Stimulated activated CD4-positive, alpha-beta T cell treated with anti-CD3 and anti-CD28 coated beads, Interleukin-15, amount 100 ng/mL, for 1 hour (primary cell): ENCODE measurements around the gene SLC19A2.
"Not testable (repeated sequence)": the region's sequence is repeated elsewhere in the genome, so short reads cannot be mapped to it uniquely, and the experiment has no call there.

Experiments
- DNase-seq, 2 donors: peaks; one replicate each; pipeline ENCODE4 v3.0.0-alpha.2; 2020; ENCODE audit warnings: low read depth in 1 of 2, low spot score in 1 of 2

The SLC19A2 gene

DNA sequence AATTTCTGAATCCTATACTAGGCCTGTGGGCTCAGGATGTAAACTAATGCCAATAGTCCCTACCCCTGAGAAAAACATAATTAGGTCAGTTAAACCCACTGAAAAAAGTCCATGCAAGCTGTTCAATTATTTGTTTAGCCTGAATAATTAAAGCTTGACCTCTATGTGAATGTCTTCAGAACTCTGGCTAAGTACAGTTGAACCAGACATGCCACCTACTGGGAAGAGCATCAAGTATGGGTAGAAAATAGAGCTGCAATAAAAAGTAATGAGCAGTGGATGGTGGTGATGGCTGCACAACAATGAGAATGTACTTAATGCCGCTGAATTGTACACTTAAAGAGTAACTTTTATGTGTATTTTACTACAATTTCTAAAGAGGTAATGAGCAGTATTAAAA is 23.6 kb upstream of the SLC19A2 start:
- no peak for DNase-seq

DNA sequence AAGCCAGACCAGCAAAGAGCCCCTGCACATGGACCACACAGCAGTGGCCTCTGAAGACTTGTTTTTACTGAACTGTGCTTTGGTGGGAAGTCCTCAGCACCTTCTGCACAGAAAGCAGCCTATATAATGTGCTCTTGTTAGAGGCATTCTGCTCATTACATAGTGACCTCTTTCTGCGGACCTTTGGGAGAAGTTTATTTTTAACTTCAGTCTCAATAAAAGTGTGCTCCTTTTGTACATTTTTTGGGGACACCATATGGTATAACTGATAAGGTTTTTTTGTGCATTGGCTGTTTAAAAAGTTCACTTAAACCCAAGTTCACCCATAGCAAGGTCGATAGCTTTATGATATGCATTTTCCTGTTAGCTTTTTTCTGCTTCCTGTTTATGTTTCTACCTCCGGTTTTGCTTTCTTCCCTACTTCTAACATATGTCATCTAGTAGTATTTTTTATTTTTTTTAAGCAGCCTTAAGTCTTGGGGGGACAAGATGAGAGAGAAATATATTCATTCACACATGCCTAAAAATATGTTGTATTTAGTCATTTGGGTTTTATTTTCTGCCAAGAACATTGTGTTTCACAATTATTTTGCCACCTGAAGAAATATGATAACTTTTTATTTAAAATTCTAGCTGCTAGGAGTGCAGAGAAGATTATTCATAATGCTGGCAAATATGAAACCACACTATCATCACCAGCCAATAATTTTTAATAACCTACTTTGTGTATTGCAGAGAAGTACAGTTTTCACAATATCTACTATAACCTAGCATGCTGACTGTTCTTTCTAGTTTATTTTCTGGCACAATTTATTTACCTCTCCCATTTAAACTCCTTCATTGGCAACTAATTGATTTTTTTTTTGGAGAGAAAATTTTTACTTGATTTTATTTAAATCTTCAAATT is 22.9 kb upstream of the SLC19A2 start:
- DNase-seq, result no peak

- no peak for DNase-seq
These were observed 21.7 kb upstream of the SLC19A2 start for GRCh38 chr1:169507413-169507812.

DNA sequence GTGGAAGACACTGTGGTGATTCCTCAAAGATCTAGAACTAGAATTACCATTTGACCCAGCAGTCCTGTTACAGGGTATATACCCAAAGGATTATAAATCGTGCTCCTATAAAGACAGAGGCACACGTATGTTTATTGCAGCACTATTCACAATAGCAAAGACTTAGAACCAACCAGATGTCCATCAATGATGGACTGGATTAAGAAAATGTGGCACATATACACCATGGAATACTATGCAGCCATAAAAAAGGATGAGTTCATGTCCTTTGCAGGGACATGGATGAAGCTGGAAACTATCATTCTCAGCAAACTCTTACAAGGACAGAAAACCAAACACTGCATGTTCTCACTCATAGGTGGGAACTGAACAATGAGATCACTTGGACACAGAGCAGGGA is 17.9 kb upstream of the SLC19A2 start:
- not testable (repeated sequence) for DNase-seq

DNA sequence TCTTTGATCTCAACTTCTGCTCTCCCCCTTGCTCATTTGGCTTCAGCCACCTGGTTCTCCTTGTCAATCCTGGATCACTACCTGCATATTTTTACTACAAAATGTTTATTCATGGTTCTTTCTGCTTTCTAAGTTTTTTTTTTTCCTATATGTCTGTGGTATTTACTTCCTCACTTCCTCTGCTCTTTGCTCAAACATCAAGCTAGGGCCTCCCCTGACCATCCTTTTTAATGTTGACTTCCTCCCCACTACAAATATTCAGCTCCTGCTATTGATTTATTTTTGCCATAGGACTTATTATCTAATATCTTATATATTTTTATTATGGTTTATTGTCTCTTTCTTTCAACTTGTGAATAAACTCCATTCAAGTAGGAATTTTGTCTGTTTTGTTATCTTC is 14.1 kb upstream of the SLC19A2 start:
- DNase-seq, result no peak

GRCh38 chr1:169497317-169497716 is 11.6 kb upstream of the SLC19A2 start:
- no peak for DNase-seq

DNA sequence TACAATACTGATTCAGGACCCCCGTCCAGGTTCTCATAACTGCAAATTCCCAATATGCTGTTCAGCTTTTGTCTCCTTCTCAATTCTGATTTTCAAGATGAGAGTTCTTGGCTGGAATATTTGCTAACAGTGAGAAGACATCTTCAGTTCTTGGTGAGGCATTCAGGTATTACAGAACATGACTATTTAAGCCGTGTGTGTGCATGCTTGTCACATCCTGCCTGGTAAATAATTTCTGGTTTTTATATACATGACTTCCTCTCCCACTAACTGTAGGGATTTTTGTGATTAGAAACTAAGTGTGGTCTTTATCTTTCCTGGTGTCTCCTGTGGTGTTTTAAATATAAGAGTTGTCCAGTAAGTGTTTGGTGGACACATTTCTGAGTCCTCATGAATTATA is 10.2 kb upstream of the SLC19A2 start:
- no peak for DNase-seq

DNA sequence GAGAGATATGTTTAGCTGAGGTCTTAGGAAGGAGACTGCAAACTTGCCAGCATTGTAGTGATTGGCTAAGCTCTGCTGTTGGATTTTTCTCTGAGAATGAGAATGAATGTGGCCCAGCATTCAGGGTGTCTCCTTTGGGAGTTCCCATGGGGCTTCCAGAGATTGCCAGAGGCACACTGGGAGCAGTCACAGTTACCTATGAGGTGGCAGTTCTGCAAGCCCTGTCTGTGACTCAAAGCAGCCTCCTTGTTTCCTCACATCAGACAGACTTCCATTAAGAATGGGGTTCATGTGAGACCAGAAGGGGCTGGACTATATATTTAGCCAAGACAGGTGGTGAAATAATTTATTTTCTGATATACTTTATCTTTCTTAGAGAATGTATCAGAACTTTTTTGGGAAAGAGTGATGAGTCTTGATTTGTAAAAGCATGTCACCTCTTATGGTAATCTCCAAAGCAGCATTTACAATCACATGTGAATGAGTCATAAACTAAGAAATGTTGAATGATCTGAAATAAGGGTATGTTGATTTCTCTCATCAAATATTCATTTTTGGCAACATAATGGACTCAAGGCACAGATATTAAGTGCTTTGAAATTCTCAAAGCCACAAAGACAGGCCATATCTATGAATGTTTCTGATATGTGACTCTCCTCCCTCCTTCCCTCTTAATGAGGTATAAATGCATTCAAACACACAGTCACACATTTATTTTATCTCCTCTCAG is 9.5 kb upstream of the SLC19A2 start:
- no peak for DNase-seq

GRCh38 chr1:169494343-169494742 is 8.6 kb upstream of the SLC19A2 start:
- no peak for DNase-seq

DNA sequence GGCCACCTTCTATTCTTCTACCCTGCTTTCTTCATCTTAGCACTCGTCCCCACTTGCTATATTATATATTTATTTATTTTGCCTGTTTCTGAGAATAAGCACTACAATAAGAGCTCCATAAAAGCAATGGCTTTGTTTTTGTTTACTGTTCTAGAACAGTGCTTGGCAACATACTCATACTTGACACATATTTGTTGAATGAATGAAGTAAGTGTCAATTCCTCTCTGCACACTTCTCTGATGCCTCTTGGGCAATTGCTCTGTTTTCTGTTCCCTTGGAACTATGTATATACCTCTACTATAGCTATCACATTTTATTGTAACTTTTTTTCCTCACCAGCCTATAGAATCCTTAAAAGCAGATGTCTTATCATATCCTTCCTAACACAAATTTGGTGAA is 7.5 kb upstream of the SLC19A2 start:
- DNase-seq, result no peak

- no peak for DNase-seq
These were observed 6.1 kb upstream of the SLC19A2 start for GRCh38 chr1:169491845-169492281.

GRCh38 chr1:169488157-169488556 is 2.4 kb upstream of the SLC19A2 start:
- DNase-seq, result no peak

GRCh38 chr1:169487561-169487960 is 1.8 kb upstream of the SLC19A2 start:
- no peak for DNase-seq

GRCh38 chr1:169487133-169487532 is 1.4 kb upstream of the SLC19A2 start:
- no peak for DNase-seq

- DNase-seq, result no peak
These were observed 722 bp upstream of the SLC19A2 start for GRCh38 chr1:169486281-169487051.

DNA sequence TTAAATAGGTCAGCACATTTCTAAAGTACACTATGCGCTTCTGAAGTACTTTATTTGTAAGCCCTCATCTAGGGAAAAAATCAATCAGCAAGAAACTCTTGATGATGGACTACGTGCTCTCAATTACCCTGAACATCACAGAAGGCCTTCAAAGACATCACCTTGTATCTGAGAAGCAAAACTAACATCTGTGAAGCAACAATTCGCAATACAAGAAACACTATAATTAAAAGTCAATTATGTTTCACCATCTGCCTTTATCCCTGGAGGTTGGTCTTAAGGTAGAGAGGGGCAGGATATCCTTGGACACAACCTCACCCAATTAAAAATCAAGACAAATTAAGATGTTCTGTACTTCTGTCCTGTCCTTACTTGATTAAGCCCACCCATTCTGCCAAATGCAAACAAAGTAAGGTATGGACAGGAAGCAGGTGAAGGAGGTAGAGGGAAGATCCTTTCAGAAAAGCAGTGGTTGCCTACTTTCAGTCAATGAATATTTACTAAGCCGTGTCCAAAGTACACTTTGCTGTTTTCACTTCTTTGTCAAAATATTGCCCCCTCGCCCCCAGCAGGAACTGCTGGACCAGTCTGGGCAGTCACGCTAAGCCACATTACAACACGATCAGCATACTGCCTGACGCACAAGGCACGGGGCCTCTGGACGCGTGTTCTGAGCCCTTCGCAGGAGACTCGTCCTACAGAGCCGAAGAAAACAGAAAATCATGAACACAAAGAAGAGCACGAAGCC is 887 bp downstream of the SLC19A2 start:
- DNase-seq, result no peak

DNA sequence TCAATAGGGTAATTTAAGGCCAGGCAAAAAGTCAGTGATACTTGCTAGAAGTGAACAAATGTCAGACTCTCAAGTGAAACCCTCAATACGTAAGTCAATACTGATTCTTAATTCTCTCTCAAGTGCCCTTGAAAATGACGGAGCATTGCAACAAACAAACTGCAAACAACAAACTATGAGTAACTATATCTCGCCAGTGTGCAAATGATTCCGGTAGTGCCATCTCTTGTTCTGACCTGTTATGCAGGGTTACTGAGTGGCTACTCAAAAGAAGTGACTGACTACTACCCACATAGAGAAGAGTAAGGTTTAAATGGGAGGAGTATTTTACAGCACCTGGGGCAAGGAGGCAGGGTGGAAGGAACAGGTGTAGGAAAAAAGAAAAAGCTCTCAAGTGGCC is 1.6 kb downstream of the SLC19A2 start:
- DNase-seq, result no peak

DNA sequence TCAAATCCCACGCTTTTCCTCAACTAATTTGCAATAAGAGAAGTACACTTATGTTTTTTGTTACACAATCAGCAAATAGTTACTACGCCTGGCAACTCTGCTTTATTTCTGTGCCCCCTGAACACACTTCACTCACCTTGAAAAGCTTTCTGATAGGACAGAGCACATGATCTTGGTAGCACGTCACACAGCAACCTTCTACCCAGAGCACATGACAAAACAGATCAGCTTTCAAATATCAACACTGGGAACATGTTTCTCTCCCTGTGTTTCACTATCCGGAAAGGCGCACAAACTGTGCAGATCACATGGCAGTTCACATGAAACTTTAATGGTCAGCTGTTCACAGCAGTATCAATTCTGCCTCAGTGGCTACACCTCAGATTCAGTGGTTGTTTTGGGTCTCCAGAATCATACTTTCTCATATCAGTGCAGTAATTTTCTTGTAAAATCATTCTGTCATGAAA is 2.2 kb downstream of the SLC19A2 start:
- DNase-seq, result no peak

GRCh38 chr1:169479363-169480066 is 6.2 kb downstream of the SLC19A2 start:
- DNase-seq, result no peak

GRCh38 chr1:169478094-169478672 is 7.6 kb downstream of the SLC19A2 start:
- no peak for DNase-seq
